NCI-H2227 (cell line): ENCODE data around the gene RAD51.

Experiments used
- DNase-seq: peaks from one replicate; lab custom pipeline; 2025; ENCODE audit not compliant: unreplicated experiment; lab: John Stamatoyannopoulos, UW

Gene RAD51

DNA sequence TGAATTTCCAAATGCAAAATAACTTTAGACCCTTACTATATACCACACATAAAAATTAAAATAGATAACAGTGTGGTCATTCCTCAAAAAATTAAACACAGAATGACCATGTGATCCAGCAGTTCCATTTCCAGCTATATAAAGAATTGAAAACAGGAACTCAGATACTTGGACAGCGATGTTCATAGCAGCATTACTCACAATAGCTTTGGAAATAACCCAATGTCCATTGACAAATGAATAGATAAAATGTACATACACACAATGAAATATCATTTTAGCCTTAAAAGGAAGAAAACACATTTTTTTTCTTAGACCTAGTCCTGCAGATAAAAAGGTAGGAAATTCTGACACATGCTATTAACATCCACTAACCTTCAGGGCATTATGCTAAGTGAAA lies 26.7 kb downstream of the RAD51 start:
- DNase-seq = no peak

DNA sequence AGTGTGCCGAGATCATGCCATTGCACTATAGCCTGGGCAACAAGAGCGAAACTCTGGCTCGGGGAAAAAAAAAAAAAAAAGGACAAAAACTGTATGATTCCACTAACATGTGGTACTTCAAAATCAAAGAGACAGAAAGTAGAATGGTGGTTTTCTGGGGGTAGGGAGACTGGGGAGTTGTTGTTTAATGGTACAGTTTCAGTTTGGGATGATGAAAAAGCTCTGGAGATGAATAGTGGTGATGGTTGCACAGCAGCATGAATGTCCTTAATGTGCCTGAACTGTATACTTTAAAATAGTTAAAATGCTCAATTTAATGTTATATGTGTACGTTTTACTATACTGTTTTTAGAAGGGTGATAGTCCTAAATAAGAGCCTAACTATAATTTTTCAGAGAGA lies 27.4 kb downstream of the RAD51 start:
- DNase-seq = no peak

GRCh38 chr15:40722934-40723333 lies 28.0 kb downstream of the RAD51 start:
- DNase-seq = no peak

DNA sequence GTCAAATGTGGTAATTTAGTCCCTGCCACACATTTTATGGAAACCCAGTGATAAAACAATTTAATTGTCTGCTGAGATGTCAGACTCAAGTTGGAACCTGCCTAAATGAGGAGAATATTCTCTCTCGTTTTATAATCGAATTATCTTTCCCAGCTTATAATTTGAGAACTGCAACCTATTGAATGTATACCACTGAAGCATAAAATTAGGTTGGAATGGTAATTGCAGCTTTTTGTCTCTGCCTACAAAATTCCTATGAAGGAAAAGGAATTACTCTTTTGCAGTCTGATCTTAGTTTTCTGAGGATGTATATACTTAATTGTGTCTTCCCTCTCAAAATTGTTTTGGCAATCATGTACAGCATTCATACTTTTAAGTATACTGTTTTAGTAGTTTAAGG lies 28.9 kb downstream of the RAD51 start:
- DNase-seq = no peak

- DNase-seq = peak; percentile 4
These were observed 36.1 kb downstream of the RAD51 start for GRCh38 chr15:40731034-40731433.

DNA sequence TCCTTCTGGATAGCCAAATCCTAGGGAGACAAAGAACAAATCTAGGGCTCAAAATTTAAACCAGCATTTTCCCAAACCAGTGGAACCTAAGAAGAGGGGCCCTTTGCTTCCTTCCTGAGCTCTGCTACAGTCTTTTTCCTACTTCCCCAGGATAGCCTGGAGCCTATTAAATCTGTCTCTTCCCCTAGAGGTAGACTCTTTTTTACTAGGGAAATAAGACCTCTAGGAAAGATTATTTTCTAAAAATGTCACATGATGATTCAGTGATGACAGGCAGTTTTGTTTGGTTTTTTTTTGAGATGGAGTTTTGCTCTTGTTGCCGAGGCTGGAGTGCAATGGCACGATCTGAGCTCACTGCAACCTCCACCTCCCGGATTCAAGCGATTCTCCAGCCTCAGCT lies 41.6 kb downstream of the RAD51 start:
- no peak for DNase-seq

DNA sequence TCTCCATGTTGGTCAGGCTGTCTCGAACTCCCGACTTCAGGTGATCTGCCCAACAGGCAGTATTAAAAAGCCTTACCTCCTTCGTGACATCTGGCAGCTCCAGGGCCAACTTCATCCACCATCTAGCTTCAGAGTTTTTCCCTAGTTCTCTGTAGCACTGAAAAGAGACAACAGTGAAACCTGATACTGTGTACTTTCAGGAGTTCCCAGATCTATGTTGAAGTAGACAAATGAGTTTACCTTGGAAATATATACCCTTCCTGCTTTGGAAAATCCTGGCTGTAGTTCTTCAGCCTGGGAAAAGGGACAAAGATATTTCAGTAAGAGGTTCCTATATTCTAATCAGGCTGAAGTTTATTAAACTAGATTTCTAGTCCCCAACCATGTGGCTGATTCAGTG lies 42.1 kb downstream of the RAD51 start:
- DNase-seq = no peak

DNA sequence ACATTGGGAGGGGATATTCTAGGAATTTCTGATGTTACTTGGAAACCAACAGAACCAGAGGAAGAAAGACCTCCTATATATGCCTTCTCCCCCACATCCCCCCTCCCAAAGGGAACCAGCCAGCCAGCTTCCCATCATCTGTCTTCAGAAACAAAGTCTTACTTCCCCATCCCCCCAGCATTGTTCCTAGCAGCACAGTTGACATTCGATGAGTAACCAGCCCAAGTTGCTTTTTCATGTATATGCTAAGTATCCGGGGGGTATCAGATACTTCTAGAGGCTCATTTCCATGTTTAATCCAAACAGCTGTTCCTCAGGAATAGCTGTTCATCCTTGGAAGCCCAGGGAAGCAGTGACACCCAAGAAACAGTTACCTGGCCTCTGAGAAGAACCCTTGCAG lies 44.1 kb downstream of the RAD51 start:
- DNase-seq = no peak

GRCh38 chr15:40739854-40740253 lies 44.9 kb downstream of the RAD51 start:
- no peak for DNase-seq

DNA sequence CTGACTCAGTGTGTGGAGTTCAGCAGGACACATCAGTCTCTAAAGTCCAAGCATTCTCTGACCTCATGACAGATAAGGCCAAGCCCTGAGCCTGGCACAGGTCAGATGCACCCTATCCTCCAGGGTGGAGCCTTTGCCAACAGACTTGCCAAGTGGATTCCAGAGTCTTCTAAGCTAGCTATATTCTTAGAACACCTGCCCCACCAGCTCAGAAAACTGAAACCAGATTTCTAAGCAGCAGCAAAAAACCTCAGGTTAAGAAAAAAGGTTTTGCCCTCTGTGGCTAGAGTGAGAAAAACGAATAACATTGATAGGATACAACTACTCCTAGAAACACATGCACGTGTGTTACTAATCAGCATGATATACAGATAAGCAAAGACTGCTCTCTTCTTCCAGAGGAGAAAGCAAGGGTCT lies 48.5 kb downstream of the RAD51 start:
- no peak for DNase-seq

DNA sequence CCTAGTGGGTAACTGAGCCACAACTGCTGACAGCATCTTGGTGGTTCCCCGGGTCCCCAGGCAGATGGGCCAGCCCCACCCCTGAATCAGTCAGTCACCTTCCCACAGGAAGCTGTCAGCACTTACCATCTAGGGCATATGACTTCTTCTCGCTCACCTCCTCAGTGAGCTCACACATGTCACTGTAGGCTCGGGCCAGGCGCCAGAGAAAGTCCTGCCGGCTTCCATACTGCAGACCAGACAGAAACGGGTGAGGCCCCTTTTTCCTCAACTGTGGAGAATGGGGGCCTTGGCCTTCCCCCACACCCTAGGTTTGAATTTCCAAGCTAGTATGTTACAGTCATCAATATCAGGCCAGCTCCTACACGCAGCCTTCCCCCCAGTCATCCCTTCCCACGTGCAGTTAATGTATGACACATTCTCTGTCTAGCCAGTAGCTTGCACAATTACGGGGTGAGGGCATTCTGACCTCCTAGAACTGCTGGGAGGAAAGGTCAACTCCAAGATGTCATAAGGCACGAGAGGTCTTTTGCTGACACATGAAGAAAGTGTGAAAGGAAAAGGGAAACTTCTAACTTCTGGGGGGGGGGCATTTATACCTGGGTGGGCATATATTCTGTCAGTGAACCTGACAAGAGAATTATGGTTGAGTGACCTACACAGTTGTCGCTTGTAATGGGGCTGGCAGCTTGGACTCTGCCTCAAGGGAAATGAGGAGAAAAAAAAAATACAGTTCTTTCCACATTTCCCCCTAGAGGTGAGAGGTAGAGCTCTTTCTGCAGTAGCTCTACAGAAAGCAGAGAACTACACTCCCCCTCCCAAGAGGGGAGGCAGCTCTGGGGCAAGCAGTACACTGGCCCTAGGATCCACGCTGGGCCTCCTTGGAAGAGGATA lies 49.2 kb downstream of the RAD51 start:
- no peak for DNase-seq

DNA sequence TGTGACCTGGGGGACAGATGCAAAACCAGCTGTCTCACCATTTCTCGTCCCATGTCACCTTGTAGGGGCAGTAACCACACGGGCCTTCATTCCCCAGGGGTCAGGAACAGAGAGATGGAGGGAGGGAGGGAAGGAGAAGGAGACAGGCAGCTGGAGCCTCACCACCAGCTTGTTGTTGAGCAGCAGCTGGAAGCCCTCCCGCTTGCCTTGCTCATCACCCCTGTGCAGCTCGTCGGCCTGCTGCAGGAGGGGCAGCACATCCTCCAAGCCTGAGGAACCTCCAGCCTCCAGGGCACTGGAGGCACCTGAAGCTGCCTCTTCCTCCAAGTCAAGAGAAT lies 49.8 kb downstream of the RAD51 start:
- no peak for DNase-seq

DNA sequence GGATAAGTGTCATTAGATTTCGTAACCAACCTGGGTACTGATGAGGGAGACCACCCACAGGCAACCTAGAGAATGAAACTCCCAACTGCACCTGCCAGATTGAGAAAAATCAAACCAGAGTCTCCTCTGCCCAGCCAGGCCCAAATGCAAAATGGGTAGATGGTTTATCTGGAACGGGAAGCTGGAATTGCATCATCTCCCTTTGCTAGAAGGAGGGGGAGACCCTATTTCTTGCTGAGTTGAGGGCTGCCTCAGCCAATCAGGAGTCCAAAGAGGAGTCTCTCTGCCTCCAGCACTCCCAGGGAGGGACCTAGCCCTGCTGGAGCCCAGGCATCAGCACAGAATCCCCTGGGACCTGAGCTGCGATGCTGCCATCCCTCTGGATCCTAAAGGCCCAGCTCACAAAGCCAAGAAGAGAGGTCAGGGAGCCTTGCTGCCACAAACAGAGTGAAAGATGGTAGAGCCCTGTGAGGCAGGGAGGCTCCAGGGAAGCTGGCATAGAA lies 52.0 kb downstream of the RAD51 start:
- DNase-seq = no peak

- no peak for DNase-seq
These were observed 53.0 kb downstream of the RAD51 start for GRCh38 chr15:40747685-40748631.

DNA sequence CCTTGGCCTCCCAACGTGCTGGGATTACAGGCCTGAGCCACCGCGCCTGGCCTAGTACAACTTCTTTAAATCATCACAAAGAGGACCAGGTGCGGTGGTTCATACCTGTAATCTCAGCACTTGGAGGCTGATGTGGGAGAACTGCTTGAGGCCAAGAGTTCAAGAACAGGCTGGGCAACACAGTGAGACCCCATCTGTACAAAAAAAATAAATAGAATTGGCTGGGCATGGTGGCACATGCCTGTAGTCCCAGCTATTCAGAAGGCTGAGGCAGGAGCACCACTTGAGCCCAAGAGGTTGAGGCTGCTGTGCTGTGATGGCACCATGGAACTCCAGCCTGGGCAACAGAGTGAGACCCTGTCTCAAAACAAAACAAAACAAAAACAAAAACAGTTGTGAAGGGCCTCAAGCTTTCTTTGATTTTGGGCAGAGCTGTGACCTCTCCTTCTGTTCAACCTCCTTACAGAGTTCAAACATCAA lies 54.2 kb downstream of the RAD51 start:
- DNase-seq = no peak

- DNase-seq = no peak
These were observed 55.9 kb downstream of the RAD51 start for GRCh38 chr15:40750885-40751284.

- DNase-seq = no peak
These were observed 56.8 kb downstream of the RAD51 start for GRCh38 chr15:40751745-40752144.

DNA sequence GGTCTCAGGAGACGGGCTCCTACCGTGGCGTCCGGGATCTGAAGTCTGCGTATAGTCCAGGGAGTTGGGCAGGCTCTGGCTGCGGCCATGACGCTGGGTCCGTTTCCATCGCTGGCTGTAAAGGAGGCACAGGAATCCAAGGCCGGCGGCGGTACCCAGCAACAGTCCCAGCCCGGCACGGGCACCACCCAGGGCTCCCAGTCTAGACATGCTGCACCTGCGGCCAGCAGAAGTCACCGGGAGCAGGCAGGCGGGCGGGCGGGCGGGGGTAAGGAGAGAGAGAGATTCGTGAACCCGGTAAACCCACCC lies 59.6 kb downstream of the RAD51 start:
- peak; percentile 32 for DNase-seq

DNA sequence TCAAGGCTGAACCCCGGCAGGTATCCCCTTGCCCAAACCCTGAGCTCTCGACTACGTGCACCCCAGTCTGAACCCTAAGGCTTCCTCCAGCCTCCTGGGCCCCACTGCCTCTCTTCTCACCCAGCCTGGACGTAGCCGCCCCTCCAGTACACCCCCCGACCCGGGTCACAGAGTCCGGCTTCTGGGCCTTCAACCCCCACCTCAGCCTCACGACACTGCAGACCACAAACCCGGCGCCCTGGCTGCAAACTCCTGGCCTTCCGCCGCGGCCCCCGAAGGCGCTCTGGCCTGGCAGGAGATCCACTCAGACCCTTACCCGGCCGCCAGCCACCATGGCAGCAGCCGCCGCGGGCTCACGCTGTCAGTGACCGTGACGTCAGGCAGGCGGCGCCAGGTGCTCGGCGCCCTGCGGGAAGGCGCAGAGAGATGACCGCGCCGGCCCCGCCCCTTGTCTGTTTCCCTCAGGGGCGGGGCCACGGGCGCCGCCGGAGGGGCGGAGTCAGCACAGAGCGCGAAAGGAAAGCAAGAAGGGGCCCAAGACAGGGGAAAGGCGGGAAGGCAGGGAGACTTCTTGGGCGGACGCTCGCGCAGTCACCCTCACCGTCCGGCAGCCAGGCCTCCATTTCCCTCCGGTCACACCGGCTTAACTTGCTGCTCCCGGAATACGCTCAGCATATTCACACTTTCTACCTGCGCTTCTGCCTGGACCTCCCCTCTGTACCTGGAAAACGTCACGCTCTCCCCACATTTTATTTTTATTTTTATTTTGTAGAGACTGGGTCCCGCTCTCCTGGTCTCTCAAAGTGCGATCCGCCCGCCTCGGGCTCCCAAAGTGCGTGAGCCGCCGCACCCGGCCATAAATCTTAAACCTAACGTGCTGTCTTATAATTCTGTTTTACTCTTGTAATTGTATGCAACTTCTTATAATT lies 60.2 kb downstream of the RAD51 start, which contains the start of gene RMDN3:
TSS of gene RMDN3 (minus strand) at position 372 of the 929 bp plus-strand sequence. CDS start 471 bp downstream, outside the sequence.
- peak; percentile 95 for DNase-seq

DNA sequence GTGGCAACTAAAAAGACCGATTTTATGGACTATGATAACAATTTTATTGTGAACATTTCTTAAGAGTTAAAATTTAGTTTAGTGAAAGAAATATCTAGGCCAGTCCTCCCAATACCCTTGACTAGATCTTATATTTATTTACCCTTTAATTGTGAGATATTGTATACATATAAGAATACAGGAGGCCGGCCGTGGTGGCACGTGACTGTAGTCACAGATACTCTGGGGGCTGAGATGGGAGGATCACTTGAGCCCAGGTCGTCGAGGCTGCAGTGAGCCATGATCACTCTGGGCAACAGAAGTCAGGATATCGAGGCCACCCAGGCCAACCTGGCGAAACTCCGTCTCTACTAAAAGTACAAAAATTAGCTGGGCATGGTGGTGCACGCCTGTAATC lies 60.8 kb downstream of the RAD51 start:
- peak; percentile 20 for DNase-seq

- peak; percentile 85 for DNase-seq
These were observed 62.0 kb downstream of the RAD51 start for GRCh38 chr15:40756938-40757337.
